ENCODE measurements around the gene MMP15. TPM values are rescaled to one million over a fixed set of nuclear protein-coding genes. Genes with fewer than 3 reads are reported as not detected.
A peak's percentile ranks its signal among the peaks of the same experiment; 100 is the strongest.

Gene MMP15
- total RNA-seq, 1 experiment from 2014 or later: 4.5 TPM

GRCh38 chr16:57999971-58000705 lies 25.4 kb upstream of the MMP15 start, which contains the start of gene ZNF319:
Gene ZNF319, minus strand, starts transcription at chr16:58000672. Its CDS starts 2,407 bp downstream, at chr16:57998265.
- Histone ChIP-seq H3K4me1 (ENCODE audit: insufficient read depth, low read length, poor library complexity, severe bottlenecking) (peaks cover 19% of the 10 kb centered on the region), H3K27ac (ENCODE audit: low read depth, low read length, poor library complexity, severe bottlenecking) (peak within 1 kb of the TSS; percentile 78), H3K4me3 (ENCODE audit: low read depth, low read length, poor library complexity, severe bottlenecking) (peak within 1 kb of the TSS; percentile 85), H3K27me3 (replicated peaks; ENCODE audit: insufficient read depth, low read depth, low read length, poor library complexity) (no peaks in the 10 kb centered on the region), H3K36me3 (ENCODE audit: insufficient read depth, low read length, poor library complexity, severe bottlenecking) (peaks cover 9% of the 10 kb centered on the region), H3K9me3 (ENCODE audit: low read depth, low read length, poor library complexity, severe bottlenecking) (no peaks in the 10 kb centered on the region)
- POLR2A ChIA-PET (ENCODE audit: low non-redundant PET): no interaction called here
- TF ChIP-seq EZH2 (IDR thresholded peaks at IDR 0.05; ENCODE audit: borderline replicate concordance, low read depth, low read length, poor library complexity, severe bottlenecking): no peak
- TF ChIP-seq, protein P1, sequence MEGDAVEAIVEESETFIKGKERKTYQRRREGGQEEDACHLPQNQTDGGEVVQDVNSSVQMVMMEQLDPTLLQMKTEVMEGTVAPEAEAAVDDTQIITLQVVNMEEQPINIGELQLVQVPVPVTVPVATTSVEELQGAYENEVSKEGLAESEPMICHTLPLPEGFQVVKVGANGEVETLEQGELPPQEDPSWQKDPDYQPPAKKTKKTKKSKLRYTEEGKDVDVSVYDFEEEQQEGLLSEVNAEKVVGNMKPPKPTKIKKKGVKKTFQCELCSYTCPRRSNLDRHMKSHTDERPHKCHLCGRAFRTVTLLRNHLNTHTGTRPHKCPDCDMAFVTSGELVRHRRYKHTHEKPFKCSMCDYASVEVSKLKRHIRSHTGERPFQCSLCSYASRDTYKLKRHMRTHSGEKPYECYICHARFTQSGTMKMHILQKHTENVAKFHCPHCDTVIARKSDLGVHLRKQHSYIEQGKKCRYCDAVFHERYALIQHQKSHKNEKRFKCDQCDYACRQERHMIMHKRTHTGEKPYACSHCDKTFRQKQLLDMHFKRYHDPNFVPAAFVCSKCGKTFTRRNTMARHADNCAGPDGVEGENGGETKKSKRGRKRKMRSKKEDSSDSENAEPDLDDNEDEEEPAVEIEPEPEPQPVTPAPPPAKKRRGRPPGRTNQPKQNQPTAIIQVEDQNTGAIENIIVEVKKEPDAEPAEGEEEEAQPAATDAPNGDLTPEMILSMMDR (conservative IDR thresholded peaks at IDR 0.05; ENCODE audit: low read depth, low read length): no peak
- CTCF ChIA-PET: interaction anchor here (0.6 to 1.3 kb wide), 6 partner anchors 10 to 513 kb away, joined by 3 to 14 read pairs (median 3); no protein-coding TSS in a partner anchor
- BruUV-seq (replicated peaks): no TSS peak
- intact Hi-C loops (cut with micrococcal nuclease; ENCODE audit: unreplicated experiment): loop anchor here (1.0 to 5.0 kb wide), 5 partner anchors 94 to 423 kb away; no protein-coding TSS in a partner anchor
- DNase-seq (ENCODE audit: low spot score): no peak

DNA sequence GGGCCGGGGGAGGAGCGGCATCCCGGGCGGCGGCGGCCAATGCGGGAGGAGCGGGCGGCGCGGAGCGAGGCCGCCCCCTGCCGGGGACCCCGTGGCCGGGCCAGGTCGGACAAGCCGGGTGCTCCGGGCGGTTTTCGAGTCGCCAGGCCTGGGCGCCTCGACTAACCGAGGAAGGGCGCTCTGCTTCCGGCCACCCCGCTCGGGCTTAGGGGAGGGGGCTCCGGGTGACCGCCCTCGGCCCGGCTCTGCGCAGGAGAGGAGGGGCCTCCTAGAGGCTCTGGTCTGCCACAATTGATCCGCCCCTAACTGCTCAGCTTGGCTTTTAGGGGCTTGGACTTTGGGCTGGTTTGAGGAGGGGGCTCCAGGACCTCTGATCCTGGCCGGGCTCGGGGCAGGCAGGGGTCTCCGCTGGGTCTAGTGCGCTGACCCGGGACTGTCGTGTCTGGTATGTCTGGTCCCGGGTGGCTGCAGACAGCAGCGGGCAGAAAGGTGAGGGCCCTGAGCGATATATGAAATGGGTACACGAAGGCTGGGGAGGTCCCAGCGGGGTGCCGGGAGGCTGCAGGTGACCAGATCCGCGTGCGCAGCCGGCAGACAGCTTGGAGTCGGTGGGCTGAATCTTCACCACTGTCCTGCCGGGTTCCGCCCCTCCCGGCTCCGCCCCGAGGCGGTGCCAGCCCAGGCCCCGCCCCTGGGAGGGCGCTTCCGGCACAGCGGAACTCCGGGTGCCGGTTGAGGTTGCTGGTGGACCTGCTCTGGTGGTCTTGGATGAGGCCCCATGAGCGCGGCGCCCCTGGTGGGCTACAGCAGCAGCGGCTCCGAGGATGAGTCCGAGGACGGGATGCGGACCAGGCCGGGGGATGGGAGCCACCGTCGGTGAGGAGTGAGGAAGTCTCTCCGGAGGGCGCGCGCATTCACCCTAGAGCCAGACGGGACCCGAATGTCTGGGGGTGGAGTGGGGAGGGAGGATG lies 24.6 kb upstream of the MMP15 start, which contains the start of gene USB1:
Gene USB1 (plus strand): TSS at position 702 of the 971 bp plus-strand sequence. CDS start 77 bp downstream, at position 779.
- no peaks in the 10 kb centered on the region for H3K9me3 ChIP-seq (ENCODE audit: low read depth, low read length, poor library complexity, severe bottlenecking)
- peak within 1 kb of the TSS; percentile 85 for H3K4me3 ChIP-seq (ENCODE audit: low read depth, low read length, poor library complexity, severe bottlenecking)
- intact Hi-C loops (cut with micrococcal nuclease; ENCODE audit: unreplicated experiment): loop anchor here (5.0 kb wide), 4 partner anchors 204 to 424 kb away; no protein-coding TSS in a partner anchor
- POLR2A ChIA-PET (ENCODE audit: low non-redundant PET): no interaction called here
- CTCF ChIA-PET: interaction anchor here (1.1 to 1.3 kb wide), 2 partner anchors 10 to 152 kb away, joined by 3 to 4 read pairs; no protein-coding TSS in a partner anchor
- H3K36me3 ChIP-seq (ENCODE audit: insufficient read depth, low read length, poor library complexity, severe bottlenecking): peaks cover 13% of the 10 kb centered on the region
- DNase-seq (ENCODE audit: low spot score): peak; percentile 89
- no TSS peak for BruUV-seq (replicated peaks)
- no peak for TF ChIP-seq EZH2 (IDR thresholded peaks at IDR 0.05; ENCODE audit: borderline replicate concordance, low read depth, low read length, poor library complexity, severe bottlenecking)
- TF ChIP-seq, protein P1 (conservative IDR thresholded peaks at IDR 0.05; ENCODE audit: low read depth, low read length): peak; percentile 58
- H3K27me3 ChIP-seq (replicated peaks; ENCODE audit: insufficient read depth, low read depth, low read length, poor library complexity): no peaks in the 10 kb centered on the region
- H3K4me1 ChIP-seq (ENCODE audit: insufficient read depth, low read length, poor library complexity, severe bottlenecking): peaks cover 19% of the 10 kb centered on the region
- H3K27ac ChIP-seq (ENCODE audit: low read depth, low read length, poor library complexity, severe bottlenecking): peak within 1 kb of the TSS; percentile 78

DNA sequence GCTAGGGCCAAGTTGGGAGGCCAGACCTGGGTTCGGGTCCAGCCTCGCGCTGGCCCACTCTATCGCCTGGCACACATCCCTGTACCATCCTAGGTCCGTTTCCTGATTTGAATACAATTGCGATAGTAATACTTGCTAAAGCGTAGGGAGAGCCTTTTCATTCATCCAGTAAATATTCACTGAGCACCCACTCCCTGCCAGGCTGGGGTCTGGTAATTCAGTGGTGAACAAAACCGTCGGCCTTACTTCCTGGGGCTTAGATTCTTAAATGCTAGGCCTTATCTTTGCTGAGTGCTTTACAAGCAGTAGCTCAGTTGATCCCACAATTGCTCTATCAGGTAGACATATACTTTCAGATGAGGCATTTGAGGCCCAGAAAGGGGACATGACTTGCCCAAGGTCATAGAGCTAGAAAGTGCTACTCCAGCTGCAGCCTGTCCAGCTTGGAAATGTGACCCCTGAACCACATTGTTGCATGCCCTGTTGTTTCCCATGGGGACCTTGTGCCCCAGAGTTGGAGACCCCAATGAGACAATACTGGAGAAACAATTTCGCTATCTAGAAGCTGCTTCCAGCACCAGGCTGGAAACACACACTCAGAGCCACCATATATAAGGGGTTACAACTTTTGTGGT lies 23.7 kb upstream of the MMP15 start:
- no peak for DNase-seq (ENCODE audit: low spot score)
- CTCF ChIA-PET: interaction anchor here (1.1 kb wide), 1 partner anchor 153 kb away, joined by 3 read pairs; no protein-coding TSS in a partner anchor
- POLR2A ChIA-PET (ENCODE audit: low non-redundant PET): no interaction called here
- Histone ChIP-seq H3K27me3 (replicated peaks; ENCODE audit: insufficient read depth, low read depth, low read length, poor library complexity) (no peaks in the 10 kb centered on the region), H3K9me3 (ENCODE audit: low read depth, low read length, poor library complexity, severe bottlenecking) (no peaks in the 10 kb centered on the region), H3K36me3 (ENCODE audit: insufficient read depth, low read length, poor library complexity, severe bottlenecking) (peaks cover 20% of the 10 kb centered on the region), H3K4me1 (ENCODE audit: insufficient read depth, low read length, poor library complexity, severe bottlenecking) (peaks cover 19% of the 10 kb centered on the region), H3K27ac (ENCODE audit: low read depth, low read length, poor library complexity, severe bottlenecking) (peak overlapping the region; percentile 37), H3K4me3 (ENCODE audit: low read depth, low read length, poor library complexity, severe bottlenecking) (peak overlapping the region; percentile 85)
- TF ChIP-seq EZH2 (IDR thresholded peaks at IDR 0.05; ENCODE audit: borderline replicate concordance, low read depth, low read length, poor library complexity, severe bottlenecking): no peak
- TF ChIP-seq, protein P1 (conservative IDR thresholded peaks at IDR 0.05; ENCODE audit: low read depth, low read length): no peak
- intact Hi-C loops (cut with micrococcal nuclease; ENCODE audit: unreplicated experiment): loop anchor here (5.0 kb wide), 4 partner anchors 205 to 425 kb away; no protein-coding TSS in a partner anchor
- no TSS peak for BruUV-seq (replicated peaks)
